Activated CD8-positive, alpha-beta memory T cell treated with anti-CD3 and anti-CD28 coated beads, Interleukin-2, amount 50 U/mL, for 24 hours (primary cell): ENCODE data around the gene ANKRD33.

Source experiments
- DNase-seq: peaks from one replicate; pipeline ENCODE4 v3.0.0-alpha.2; 2020; ENCODE audit errors: extremely low read depth

ANKRD33 gene

GRCh38 chr12:51904951-51905470 is 17.1 kb downstream of the ANKRD33 start:
- DNase-seq = no peak

GRCh38 chr12:51905471-51906429 is 17.8 kb downstream of the ANKRD33 start:
- DNase-seq = no peak

- DNase-seq = no peak
Measured at GRCh38 chr12:51906430-51907082, 18.7 kb downstream of the ANKRD33 start.

- no peak for DNase-seq
Measured at GRCh38 chr12:51907083-51907855, 19.4 kb downstream of the ANKRD33 start, which contains the start of gene ACVRL1. Gene ACVRL1 (plus strand): TSS chr12:51907504. CDS start chr12:51912475, 4,971 bp downstream.

- DNase-seq = no peak
Measured at GRCh38 chr12:51907856-51908425, 20.0 kb downstream of the ANKRD33 start.

GRCh38 chr12:51908876-51909592 is 21.1 kb downstream of the ANKRD33 start:
- no peak for DNase-seq

- DNase-seq = no peak
Measured at GRCh38 chr12:51910168-51910567, 22.3 kb downstream of the ANKRD33 start.

GRCh38 chr12:51910691-51911090 is 22.8 kb downstream of the ANKRD33 start:
- no peak for DNase-seq

GRCh38 chr12:51911307-51911706 is 23.4 kb downstream of the ANKRD33 start:
- no peak for DNase-seq

GRCh38 chr12:51911788-51912711 is 24.1 kb downstream of the ANKRD33 start:
- no peak for DNase-seq

GRCh38 chr12:51913071-51914033 is 25.4 kb downstream of the ANKRD33 start:
- DNase-seq = no peak

- no peak for DNase-seq
Measured at GRCh38 chr12:51914034-51914923, 26.4 kb downstream of the ANKRD33 start.

- no peak for DNase-seq
Measured at GRCh38 chr12:51915003-51915625, 27.2 kb downstream of the ANKRD33 start.

GRCh38 chr12:51915951-51916350 is 28.0 kb downstream of the ANKRD33 start:
- DNase-seq = no peak

- no peak for DNase-seq
Measured at GRCh38 chr12:51917041-51917590, 29.2 kb downstream of the ANKRD33 start.

- DNase-seq = no peak
Measured at GRCh38 chr12:51917746-51918453, 30.0 kb downstream of the ANKRD33 start.
